ENCODE data around the gene ANGPTL4.

ANGPTL4 gene

GRCh38 chr19:8325454-8325853 lies 38.5 kb upstream of the ANGPTL4 start:
- TF ChIP-seq TAF1 (IDR thresholded peaks at IDR 0.05; ENCODE audit: low read depth) (no peak), CREB1 (IDR thresholded peaks at IDR 0.05; ENCODE audit: low read depth) (no peak), EGR1 (IDR thresholded peaks at IDR 0.05) (no peak), YY1 (IDR thresholded peaks at IDR 0.05; ENCODE audit: low read depth) (no peak), RAD21 (IDR thresholded peaks at IDR 0.05; ENCODE audit: low read depth) (no peak), CEBPB (IDR thresholded peaks at IDR 0.05) (no peak), FOXM1 (IDR thresholded peaks at IDR 0.05; ENCODE audit: borderline replicate concordance, low read depth) (no peak), ZBTB7A (IDR thresholded peaks at IDR 0.05; ENCODE audit: low read depth) (no peak), EP300 (IDR thresholded peaks at IDR 0.05; ENCODE audit: borderline replicate concordance) (no peak), TCF12 (IDR thresholded peaks at IDR 0.05; ENCODE audit: low read depth) (no peak), REST (IDR thresholded peaks at IDR 0.05; ENCODE audit: low read depth) (no peak), MAX (IDR thresholded peaks at IDR 0.05) (no peak), NFIC (IDR thresholded peaks at IDR 0.05) (no peak), TEAD4 (IDR thresholded peaks at IDR 0.05) (no peak)
- TF ChIP-seq, protein P1, sequence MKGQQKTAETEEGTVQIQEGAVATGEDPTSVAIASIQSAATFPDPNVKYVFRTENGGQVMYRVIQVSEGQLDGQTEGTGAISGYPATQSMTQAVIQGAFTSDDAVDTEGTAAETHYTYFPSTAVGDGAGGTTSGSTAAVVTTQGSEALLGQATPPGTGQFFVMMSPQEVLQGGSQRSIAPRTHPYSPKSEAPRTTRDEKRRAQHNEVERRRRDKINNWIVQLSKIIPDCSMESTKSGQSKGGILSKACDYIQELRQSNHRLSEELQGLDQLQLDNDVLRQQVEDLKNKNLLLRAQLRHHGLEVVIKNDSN (IDR thresholded peaks at IDR 0.05), result no peak

- TF ChIP-seq CEBPB (IDR thresholded peaks at IDR 0.05) (no peak), YY1 (IDR thresholded peaks at IDR 0.05; ENCODE audit: low read depth) (no peak), EGR1 (IDR thresholded peaks at IDR 0.05) (no peak), CREB1 (IDR thresholded peaks at IDR 0.05; ENCODE audit: low read depth) (no peak), REST (IDR thresholded peaks at IDR 0.05; ENCODE audit: low read depth) (no peak), EP300 (IDR thresholded peaks at IDR 0.05; ENCODE audit: borderline replicate concordance) (no peak), NFIC (IDR thresholded peaks at IDR 0.05) (no peak), TCF12 (IDR thresholded peaks at IDR 0.05; ENCODE audit: low read depth) (no peak), FOXM1 (IDR thresholded peaks at IDR 0.05; ENCODE audit: borderline replicate concordance, low read depth) (no peak), ZBTB7A (IDR thresholded peaks at IDR 0.05; ENCODE audit: low read depth) (no peak), TAF1 (IDR thresholded peaks at IDR 0.05; ENCODE audit: low read depth) (no peak), TEAD4 (IDR thresholded peaks at IDR 0.05) (no peak)
- TF ChIP-seq, protein P1 (IDR thresholded peaks at IDR 0.05), result no peak
These were observed 34.0 kb upstream of the ANGPTL4 start for GRCh38 chr19:8329996-8330395.

- TF ChIP-seq TAF1 (IDR thresholded peaks at IDR 0.05; ENCODE audit: low read depth), result no peak
- TF ChIP-seq TEAD4 (IDR thresholded peaks at IDR 0.05), result no peak
- no peak for TF ChIP-seq EP300 (IDR thresholded peaks at IDR 0.05; ENCODE audit: borderline replicate concordance)
- TF ChIP-seq, protein P1 (IDR thresholded peaks at IDR 0.05), result no peak
- no peak for TF ChIP-seq ZBTB7A (IDR thresholded peaks at IDR 0.05; ENCODE audit: low read depth)
- TF ChIP-seq MAX (IDR thresholded peaks at IDR 0.05), result no peak
- no peak for TF ChIP-seq REST (IDR thresholded peaks at IDR 0.05; ENCODE audit: low read depth)
- TF ChIP-seq YY1 (IDR thresholded peaks at IDR 0.05; ENCODE audit: low read depth), result no peak
- no peak for TF ChIP-seq EGR1 (IDR thresholded peaks at IDR 0.05)
- no peak for TF ChIP-seq FOXM1 (IDR thresholded peaks at IDR 0.05; ENCODE audit: borderline replicate concordance, low read depth)
- no peak for TF ChIP-seq CREB1 (IDR thresholded peaks at IDR 0.05; ENCODE audit: low read depth)
- TF ChIP-seq RAD21 (IDR thresholded peaks at IDR 0.05; ENCODE audit: low read depth), result no peak
- TF ChIP-seq TCF12 (IDR thresholded peaks at IDR 0.05; ENCODE audit: low read depth), result no peak
- no peak for TF ChIP-seq CEBPB (IDR thresholded peaks at IDR 0.05)
- no peak for TF ChIP-seq NFIC (IDR thresholded peaks at IDR 0.05)
These were observed 32.6 kb upstream of the ANGPTL4 start for GRCh38 chr19:8331263-8331845.
